PFSK-1 (cell line): ENCODE measurements around the gene ADGRB3.

Experiments
- FOXP2 ChIP-seq: optimal IDR thresholded peaks from 2 replicates; pipeline ENCODE3; 2011; ENCODE audit warnings: borderline replicate concordance, control low read depth, inconsistent platforms; ENCODE audit not compliant: insufficient read depth; ENCODE audit errors: extremely low read length, extremely low read depth
- POLR2AphosphoS5 ChIP-seq: IDR thresholded peaks from 2 replicates; pipeline ENCODE4 v1.6.1; 2012; ENCODE audit warnings: low read depth, mild to moderate bottlenecking, control low read depth, low read length, moderate library complexity
- SIN3A ChIP-seq: IDR thresholded peaks from 2 replicates; pipeline ENCODE4 v1.6.1; 2012; ENCODE audit warnings: mild to moderate bottlenecking, low read length, moderate library complexity, borderline replicate concordance; ENCODE audit not compliant: insufficient read depth
- TAF1 ChIP-seq: IDR thresholded peaks from 2 replicates; pipeline ENCODE4 v1.6.1; 2012; ENCODE audit warnings: low read length, control low read depth, borderline replicate concordance; ENCODE audit not compliant: insufficient read depth
- TF ChIP-seq, protein P1 (sequence below), 2 experiments: IDR thresholded peaks; 2 replicates each; pipeline versions ENCODE4 v1.6.1 to v1.8.0; 2011 to 2012; ENCODE audit warnings: low read depth in 2 of 2, low read length in 2 of 2, control low read depth in 1 of 2, inconsistent platforms in 1 of 2, mild to moderate bottlenecking in 1 of 2, moderate library complexity in 1 of 2; ENCODE audit not compliant: insufficient read depth in 1 of 2

Gene ADGRB3

DNA sequence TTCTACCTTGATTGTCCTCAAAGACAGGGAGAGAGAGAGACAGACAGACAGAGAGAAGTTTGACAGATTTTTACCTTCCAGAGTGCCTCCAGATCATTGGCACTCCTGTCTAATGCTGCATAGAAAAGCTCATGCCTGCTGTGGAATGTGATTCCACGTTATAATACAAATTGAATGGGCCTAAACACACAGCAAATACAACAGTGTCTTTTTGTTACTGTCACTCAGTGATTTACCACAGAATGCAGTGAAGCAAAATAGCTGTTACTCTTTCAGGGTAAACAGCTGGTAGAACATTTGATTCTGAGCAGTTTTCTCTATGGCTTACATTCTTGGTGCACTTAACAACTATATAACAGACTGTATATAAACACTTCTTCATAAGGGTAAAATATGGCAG is 603.0 kb downstream of the ADGRB3 start:
- TF ChIP-seq POLR2AphosphoS5 (no peak), FOXP2 (no peak), TAF1 (no peak), SIN3A (no peak)
- TF ChIP-seq, protein P1, sequence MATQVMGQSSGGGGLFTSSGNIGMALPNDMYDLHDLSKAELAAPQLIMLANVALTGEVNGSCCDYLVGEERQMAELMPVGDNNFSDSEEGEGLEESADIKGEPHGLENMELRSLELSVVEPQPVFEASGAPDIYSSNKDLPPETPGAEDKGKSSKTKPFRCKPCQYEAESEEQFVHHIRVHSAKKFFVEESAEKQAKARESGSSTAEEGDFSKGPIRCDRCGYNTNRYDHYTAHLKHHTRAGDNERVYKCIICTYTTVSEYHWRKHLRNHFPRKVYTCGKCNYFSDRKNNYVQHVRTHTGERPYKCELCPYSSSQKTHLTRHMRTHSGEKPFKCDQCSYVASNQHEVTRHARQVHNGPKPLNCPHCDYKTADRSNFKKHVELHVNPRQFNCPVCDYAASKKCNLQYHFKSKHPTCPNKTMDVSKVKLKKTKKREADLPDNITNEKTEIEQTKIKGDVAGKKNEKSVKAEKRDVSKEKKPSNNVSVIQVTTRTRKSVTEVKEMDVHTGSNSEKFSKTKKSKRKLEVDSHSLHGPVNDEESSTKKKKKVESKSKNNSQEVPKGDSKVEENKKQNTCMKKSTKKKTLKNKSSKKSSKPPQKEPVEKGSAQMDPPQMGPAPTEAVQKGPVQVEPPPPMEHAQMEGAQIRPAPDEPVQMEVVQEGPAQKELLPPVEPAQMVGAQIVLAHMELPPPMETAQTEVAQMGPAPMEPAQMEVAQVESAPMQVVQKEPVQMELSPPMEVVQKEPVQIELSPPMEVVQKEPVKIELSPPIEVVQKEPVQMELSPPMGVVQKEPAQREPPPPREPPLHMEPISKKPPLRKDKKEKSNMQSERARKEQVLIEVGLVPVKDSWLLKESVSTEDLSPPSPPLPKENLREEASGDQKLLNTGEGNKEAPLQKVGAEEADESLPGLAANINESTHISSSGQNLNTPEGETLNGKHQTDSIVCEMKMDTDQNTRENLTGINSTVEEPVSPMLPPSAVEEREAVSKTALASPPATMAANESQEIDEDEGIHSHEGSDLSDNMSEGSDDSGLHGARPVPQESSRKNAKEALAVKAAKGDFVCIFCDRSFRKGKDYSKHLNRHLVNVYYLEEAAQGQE (IDR thresholded peaks at IDR 0.05; ENCODE audit: insufficient read depth in 1 of 2, low read depth in 2 of 2, low read length in 2 of 2), result no peak

DNA sequence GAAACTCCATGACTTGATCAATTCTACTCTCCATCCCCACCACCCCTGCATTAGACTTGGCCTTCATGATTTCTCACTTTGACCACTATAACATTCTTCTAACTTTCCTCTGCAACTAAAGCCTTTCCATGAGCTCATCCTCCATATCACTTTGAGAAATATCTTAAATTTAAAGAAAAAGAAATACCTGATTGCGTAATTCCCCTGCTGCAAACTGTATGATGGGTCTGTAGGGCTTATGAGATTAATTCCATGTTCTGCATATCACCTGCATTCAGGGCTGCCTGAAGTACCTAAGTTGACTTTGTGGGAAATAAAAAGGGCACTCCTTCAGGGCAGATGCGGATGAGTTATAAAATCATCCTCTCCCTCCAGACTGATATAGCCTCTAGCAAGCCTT is 611.9 kb downstream of the ADGRB3 start:
- TF ChIP-seq TAF1 (no peak), FOXP2 (no peak), POLR2AphosphoS5 (no peak), SIN3A (no peak)
- TF ChIP-seq, protein P1 (IDR thresholded peaks at IDR 0.05; ENCODE audit: insufficient read depth in 1 of 2, low read depth in 2 of 2, low read length in 2 of 2), result no peak

DNA sequence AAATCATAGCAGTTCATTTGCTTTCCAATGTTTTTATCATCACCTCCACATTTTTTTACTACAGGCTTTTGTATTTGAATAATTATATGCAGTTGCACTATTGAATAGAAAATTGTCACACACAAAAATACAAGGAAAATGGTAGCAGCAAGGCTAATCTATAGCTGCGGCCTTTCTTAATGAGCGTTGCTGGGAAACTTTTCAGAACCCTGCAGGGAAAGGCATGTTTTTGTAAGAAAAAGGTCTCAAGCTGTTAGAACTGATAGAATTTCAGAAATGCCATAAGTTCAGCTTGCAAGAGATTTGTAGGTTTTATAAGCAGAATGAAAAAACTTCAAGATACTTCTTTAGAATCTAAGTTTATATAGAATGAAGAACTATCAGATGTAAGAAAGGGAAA is 625.9 kb downstream of the ADGRB3 start:
- no peak for TF ChIP-seq POLR2AphosphoS5
- TF ChIP-seq, protein P1 (IDR thresholded peaks at IDR 0.05; ENCODE audit: insufficient read depth in 1 of 2, low read depth in 2 of 2, low read length in 2 of 2), result no peak
- TF ChIP-seq TAF1, result no peak
- no peak for TF ChIP-seq FOXP2

DNA sequence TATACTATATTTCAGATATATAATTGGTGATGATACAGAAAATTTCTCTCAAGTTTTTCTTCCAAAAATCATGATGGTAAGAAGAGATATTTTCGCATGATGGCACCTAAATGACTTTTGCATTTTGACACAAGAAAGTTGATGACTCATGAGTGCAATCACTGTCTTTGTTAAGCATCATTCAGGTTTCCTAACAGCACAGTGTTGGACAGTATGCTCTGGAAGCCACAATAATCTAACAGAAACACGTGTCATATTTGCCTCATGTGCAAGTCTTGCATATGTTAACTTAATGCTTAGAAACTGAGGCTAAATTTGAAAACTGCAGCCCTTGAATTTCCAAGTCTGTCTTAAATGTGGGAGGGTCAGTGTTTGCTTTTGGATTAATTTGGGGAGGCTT is 628.2 kb downstream of the ADGRB3 start:
- TF ChIP-seq, protein P1 (IDR thresholded peaks at IDR 0.05; ENCODE audit: insufficient read depth in 1 of 2, low read depth in 2 of 2, low read length in 2 of 2), result no peak
- TF ChIP-seq POLR2AphosphoS5, result no peak
- TF ChIP-seq FOXP2, result no peak

DNA sequence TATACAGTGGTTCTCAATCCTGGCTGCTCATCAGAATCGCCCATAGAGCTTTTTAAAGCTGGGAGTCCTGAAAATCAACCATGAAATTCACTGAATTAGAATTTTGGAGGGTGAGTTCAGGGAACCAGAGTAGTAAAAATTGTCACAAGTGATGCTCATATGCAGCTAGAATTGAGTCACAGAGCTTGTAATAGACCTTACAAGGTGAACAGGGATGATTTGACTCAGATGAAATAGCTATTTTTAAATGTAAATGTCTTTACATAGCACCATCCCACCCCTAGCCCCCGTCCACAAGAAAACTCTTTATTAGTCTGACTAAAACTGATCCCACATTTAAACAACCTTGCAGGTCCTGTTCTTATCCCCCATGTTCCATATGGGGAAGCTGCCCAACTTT is 630.0 kb downstream of the ADGRB3 start:
- no peak for TF ChIP-seq TAF1
- TF ChIP-seq FOXP2, result no peak
- TF ChIP-seq POLR2AphosphoS5, result no peak
- TF ChIP-seq, protein P1 (IDR thresholded peaks at IDR 0.05; ENCODE audit: insufficient read depth in 1 of 2, low read depth in 2 of 2, low read length in 2 of 2), result no peak
- no peak for TF ChIP-seq SIN3A
